GM12872 (cell line): ENCODE measurements around the gene PNISR.

ENCODE experiments used
- TF ChIP-seq, protein P1 (sequence below): IDR thresholded peaks from 3 replicates; pipeline ENCODE4 v1.5.1; 2011; ENCODE audit warnings: low read depth, mild to moderate bottlenecking, low read length, moderate library complexity; ENCODE audit not compliant: insufficient read depth

Gene PNISR

DNA sequence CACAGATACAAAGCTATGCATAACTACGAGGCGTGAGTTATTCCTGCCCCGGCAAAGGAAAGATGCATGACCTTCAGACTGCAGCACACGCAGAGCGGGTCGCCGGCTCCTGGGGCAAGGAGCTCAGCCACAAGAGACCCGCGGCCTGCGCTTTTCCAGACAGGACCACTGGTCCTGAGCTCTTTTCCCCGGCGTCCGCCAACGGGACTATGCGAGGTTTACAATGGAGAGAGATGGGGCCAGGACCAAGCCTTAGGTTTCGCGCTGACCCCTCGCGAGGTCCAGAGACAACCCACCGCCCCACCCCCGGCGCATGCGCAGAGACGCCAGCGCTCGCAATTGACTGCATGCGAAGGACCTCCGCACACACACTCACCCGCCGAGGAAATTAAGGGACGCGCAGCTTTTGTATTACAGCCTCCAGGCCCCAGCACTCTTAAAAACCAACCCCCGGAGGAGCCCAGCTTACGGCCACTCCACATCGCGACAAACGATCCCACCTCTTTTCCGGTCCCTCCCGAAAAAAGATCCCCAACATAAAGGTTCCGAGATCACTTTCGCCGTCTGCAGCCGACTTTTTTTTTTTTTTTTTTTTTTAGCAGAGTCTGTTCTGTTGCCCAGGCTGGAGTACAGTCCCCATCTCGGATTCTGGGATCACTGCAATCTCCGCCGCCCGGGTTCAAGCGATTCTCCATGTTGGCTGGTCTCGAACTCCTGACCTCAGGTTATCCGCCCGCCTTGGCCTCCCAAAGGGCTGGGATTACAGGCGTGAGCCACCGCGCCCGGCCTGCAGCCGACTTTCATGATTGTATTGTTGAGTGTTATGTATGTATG, 31.2 kb downstream of the PNISR start, which contains the start of gene COQ3:
COQ3 (minus strand) TSS at position 498 of the 834 bp plus-strand sequence; CDS start at position 482, 16 bp downstream.
- TF ChIP-seq, protein P1, sequence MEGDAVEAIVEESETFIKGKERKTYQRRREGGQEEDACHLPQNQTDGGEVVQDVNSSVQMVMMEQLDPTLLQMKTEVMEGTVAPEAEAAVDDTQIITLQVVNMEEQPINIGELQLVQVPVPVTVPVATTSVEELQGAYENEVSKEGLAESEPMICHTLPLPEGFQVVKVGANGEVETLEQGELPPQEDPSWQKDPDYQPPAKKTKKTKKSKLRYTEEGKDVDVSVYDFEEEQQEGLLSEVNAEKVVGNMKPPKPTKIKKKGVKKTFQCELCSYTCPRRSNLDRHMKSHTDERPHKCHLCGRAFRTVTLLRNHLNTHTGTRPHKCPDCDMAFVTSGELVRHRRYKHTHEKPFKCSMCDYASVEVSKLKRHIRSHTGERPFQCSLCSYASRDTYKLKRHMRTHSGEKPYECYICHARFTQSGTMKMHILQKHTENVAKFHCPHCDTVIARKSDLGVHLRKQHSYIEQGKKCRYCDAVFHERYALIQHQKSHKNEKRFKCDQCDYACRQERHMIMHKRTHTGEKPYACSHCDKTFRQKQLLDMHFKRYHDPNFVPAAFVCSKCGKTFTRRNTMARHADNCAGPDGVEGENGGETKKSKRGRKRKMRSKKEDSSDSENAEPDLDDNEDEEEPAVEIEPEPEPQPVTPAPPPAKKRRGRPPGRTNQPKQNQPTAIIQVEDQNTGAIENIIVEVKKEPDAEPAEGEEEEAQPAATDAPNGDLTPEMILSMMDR = no peak

DNA sequence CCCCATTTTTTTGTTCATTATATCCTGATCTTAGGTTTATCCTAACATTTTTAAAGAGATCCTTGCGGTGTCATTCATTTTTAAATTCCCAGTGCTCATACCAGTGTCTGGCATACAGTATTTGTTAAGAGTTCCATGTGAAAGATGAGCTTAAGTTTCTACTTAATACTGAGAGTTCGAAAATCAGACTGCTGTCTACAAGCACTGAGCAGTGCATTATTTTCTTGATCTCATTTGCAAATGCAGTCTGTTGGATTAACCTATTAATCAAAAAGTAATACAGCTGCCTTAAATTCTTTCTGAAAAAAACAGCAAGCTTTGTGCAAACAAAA, 31.8 kb downstream of the PNISR start:
- TF ChIP-seq, protein P1 = no peak

DNA sequence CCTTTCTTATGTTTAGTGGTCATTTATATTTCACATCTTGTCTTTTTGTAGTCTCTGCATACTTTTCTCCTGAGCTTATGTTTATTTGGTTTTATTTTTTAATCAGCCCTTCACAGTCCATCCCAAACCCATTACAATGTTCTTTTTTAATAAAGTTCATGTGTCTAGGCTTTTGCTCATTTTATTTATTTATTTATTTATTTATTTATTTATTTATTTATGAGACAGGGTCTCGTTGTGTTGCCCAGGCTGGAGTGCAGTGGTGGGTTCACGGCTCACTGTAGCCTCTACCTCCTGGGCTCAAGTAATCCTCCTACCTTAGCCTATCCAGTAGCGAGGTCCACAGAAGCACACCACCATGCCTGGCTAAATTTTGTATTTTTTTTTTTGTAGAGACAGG, 34.2 kb downstream of the PNISR start:
- TF ChIP-seq, protein P1 = no peak

DNA sequence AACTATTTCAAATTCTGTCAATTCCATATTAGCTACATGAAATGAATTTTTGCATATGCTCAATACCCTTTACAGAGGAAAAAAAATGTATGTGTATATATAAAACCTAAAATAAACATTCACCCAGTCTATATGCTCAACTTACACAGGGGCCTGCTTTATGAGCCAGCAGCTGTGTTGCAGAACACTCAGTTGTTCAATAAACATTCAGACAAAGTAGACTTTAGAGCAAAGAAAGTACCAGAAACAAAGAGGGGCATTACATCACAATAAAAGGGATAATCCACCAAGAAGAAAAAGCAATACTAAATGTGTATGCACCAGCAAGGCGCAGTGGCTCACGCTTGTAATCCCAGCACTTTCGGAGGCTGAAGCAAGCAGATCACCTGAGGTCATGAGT, 40.6 kb downstream of the PNISR start:
- TF ChIP-seq, protein P1 = no peak

DNA sequence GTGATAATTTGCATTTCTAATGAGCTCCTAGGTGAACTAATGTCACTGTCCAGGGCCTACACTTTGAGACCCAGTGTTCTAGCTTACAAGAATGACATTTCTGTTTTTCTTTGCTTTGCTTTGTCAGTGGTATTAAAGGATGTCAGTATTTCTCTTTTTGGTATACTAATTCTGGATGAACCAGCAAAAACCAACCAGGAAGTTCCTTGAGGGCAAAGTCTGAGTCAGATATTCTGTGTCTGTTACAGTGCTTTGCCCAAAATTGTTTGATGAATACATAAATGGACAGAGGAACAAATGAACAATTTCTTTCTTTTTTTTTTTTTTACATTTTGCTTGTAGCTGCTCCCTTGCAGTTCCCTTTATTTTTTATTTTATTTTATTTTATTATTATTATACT, 46.5 kb downstream of the PNISR start:
- TF ChIP-seq, protein P1 = no peak

DNA sequence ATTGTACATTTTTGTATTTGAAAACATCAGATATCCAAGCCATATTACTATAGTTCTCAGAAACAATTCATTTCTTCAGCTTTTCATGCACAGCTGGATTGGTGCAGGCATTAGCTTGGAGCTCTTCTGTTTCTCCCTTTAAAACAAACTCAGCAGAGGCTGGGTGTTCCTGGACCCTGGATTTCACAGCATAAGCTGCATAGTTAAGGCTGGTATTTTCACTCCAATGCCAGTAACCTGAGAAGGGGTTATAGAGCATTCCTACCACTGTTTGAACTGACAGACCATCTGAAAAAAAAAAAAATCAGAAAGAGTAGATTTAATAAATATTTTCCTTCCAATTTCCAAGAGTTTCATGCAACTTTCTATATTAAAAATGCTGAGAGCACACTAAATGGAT, 55.6 kb downstream of the PNISR start:
- TF ChIP-seq, protein P1 = no peak

DNA sequence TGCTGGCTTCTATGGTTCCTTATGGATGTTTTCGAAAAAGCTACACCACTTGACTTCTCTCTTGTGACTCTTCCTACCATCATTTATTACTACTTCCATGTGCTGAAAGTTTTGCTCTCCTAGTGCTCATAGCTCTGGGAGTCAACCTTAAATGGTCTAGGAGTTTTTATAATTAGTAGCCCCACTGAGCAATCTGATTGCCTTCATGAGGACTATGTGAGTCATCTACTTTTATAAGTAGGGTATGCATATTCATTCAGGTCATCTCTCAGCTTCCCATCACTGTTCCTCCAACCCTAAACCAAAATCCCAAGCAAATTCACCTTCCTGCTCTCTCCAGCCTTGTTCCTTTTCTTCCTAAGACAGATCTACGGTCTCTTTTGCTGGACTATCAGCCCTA, 58.3 kb downstream of the PNISR start:
- TF ChIP-seq, protein P1 = no peak
